ENCODE data around the gene NOBOX.
"Not testable (repeated sequence)": the region's sequence is repeated elsewhere in the genome, so short reads cannot be mapped to it uniquely, and the experiment has no call there.

NOBOX gene

DNA sequence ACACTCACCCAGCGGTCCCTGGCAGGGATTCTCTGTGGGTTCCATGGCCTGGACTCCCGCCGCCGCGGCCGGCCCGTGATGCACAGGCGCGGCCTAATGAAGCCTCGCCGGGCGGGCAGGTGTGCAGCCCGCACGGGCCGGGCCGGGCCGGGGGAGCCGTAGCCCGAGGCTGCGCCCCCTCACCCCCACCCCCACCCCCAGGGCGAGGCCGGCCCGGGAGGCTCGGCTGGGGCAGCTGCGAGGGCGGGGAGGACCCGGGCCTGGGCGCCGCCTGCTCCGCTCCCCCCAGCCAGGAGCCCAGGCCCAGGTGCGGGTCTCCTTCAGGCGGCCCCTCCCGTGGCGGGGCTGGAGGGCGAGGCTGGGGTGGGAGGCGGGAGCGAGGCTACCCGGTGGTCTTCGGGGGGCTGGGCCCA, at the start of gene NOBOX:
NOBOX (minus strand) TSS at position 45 of the 413 bp plus-strand sequence.
- no peak for DNase-seq

DNA sequence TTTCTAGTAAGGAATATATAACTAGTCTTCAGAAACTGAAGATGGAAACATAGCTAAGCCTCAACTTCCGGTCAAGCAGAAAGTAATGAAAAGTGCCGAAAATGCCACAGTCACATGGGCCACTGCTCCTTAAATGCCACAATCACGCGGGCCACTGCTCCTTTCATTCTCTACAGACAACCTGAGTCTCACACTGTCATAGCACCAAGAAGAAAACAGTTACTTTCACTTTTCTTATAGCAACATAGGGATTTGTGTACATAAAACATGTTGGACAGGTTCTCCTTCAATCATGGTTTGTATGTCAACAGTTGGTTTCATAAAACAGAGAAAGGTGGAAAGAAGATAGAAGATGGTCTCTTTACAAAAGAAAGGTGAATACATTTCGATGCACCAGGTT, 48.6 kb upstream of the NOBOX start:
- no peak for DNase-seq

DNA sequence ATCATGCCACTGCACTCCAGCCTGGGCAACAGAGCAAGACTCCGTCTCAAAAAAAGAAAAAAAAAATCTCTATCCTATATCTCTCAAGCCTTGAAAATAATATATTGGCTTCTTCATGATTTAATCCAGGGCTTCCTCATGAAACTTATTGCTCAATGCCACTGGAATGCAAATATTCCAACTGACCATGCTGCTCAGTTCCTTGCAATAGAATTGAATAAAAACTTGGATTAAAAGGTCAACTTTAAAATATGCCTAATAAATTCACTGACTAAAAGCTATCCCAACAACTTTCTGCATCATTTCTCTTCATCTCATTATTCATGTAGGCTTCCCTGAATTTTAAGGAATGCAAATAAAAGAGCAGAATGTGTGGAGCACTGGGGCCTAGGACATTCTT, 42.1 kb upstream of the NOBOX start:
- DNase-seq = no peak

DNA sequence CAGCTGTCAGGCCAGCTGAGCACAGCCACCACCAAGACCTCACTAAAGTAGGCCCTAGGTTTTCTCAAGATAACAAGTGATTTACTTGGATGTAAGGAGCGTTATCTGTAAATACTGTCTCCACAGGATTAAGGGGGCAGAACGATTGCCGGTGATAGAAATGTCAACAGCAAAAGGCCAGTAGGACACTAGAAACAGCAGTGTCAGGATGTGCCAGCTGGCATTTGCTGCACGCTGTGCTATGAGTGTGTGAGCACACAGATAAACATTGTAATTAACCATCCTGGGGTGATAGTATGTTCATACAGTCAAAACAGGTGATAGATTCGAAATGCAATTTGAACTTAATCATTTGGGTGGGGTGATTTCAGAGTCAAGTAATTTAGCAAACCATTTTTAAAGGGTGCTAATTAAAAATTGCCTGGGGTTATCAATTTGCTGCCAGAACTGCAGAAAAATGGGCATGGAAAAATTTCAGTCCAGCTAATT, 36.3 kb upstream of the NOBOX start:
- DNase-seq = no peak

DNA sequence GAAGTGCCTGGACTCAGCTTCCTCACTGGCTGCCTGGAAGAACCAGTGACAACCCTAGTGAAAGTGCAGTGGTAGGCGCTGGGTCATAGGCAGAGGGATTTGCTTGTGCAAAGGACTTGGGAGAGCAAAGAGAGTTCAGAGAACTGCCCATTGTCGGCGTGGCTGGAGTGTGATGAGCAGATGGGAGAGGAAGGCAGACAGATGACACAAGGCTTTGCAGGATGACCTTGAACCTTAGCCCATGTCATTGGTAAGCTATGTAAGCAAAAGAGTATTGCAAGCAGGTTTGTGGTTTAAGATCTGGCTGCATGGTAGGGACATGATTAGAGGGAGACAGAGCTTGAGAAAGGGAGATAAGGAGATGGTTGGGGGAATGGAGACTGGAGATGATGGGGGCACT, 35.3 kb upstream of the NOBOX start:
- DNase-seq = no peak

DNA sequence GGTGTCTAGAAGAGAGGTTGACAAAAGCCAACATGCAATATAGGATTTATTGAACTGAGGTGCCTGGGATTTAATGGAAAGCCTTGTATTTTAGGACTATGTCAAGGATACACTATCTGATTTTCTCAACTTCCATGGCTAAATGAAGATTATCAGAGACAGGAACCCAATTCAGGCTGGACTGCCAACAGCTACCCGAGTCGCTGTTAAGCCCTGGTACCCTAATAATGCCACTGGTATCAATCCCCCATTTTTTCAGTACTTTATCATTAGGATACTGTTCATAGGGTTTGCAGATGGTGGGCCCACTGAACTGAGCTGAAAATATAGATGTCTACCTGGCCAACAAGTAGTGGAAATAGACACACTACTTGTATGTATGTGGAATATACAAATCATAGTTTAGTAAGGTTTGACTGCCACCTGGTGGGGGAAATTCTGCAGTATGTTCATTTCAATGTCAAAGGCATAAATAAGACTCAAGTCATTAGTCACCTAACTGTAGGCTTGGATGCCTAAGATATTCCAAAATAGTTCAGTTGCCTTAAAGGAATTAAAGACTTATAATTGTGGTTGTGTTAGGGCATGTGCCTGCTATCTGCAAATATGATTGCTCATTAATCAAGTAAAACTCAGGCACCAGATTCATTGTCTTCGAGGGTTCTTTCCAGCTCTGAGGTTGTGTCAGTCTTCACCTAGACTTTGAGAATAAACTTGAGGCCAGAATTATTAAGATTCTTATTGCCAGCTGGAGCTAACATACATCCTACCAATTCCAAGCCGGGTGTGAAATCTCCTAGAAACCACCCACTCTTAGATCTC, 34.1 kb upstream of the NOBOX start:
- DNase-seq = peak; percentile 62

DNA sequence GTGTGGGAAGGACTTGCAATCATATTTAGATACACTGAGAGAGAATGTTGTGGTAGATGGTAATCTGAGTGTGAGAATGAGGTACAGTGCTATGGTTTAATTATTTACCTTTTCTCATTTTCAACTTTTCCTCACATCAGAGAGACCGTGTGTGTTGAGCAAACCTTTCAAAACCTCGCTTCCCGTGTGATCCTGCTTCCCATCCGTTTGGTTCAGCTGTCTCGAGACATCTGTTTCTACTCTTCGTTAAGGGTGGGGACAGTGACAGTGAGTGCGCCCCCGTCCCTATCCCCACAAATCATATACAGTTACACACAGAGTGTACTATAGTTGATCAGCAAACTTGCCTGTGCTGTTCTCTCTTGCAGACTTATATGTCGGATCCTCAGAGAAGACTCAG, 33.0 kb upstream of the NOBOX start:
- DNase-seq = no peak

DNA sequence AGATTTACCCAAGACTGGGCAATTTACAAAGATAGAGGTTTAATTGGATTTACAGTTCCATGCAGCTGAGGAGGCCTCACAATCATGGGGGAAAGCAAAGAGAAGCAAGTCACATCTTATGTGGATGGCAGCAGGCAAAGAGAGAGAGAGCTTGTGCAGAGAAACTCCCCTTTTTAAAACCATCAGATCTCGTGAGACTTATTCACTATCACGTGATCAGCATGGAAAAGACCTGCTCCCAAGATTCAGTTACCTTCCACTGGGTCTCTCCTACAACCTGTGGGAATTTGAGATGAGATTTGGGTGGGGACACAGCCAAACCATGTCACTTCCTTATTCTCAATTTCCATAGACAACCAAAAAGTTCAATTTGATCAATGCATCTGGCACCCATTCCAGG, 24.9 kb upstream of the NOBOX start:
- DNase-seq = no peak

DNA sequence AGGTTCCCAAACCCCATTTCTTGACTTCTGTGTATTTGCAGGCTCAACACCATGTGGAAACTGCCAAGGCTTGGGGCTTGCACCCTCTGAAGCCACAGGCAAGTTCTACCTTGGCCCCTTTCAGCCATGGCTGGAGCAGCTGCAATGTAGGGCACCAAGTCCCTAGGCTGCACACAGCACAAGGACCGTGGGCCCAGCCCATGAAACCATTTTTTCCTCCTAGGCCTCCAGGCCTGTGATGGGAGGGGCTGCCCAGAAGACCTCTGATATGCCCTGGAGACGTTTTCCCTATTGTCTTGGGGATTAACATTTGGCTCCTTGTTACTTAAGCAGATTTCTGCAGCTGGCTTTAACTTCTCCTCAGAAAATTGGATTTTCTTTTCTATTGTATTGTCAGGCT, 24.0 kb upstream of the NOBOX start:
- not testable (repeated sequence) for DNase-seq

DNA sequence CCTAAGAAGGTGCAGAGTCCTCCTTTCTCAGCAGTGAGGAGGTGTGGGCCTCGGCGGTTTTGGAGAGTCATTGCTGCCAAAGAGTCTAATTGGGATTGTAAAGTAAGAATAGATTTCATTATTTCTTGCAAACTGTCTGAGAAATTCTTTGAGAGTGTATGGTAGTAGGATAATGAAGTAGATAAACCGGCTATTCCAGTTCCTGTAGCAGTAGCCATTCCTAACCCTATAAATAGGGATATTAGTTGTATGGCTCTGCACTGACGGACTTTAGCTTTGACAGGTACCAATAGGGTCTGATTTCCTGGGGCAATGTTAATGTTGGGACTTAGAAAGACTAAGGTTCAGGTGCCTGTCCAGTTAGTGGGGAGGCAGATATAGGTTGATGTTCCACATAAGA, 15.4 kb upstream of the NOBOX start:
- not testable (repeated sequence) for DNase-seq

DNA sequence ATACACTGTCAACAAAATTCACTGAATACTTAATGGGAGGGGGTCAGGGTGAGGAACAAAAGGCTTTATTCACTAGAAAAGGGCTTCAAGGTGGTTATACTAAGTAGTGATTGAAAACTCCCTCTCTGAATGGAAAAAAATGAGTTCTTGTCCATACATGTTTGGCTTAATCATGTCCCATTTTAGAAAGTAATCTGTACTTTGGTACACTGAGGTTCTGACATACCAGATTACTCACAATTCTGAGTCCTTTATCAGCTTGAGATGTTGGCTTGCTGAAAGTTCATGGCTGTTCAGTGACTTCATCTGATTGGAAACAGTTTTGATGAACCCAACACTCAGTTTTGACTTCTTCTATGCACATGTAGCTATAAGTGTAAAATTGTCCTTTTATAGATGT, 12.8 kb upstream of the NOBOX start:
- no peak for DNase-seq

DNA sequence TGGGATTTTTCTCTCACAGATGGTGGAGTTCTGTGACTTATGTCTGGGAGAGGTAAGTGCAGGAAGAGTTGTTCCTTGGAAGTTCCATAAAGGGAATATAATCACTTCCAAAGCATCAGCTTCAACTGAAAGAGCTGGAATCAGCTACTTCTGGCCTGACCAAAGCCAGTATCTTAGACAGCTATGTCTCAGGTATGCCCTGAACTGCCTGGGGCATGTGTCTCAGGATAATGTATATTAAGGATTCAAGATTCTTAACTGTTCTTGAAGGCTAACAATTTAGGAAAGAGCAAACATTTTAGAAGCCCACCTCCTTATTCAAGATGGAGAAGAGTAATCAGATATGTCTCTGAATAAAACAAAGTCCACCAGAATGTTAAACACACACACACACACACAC, 12.4 kb upstream of the NOBOX start:
- no peak for DNase-seq

DNA sequence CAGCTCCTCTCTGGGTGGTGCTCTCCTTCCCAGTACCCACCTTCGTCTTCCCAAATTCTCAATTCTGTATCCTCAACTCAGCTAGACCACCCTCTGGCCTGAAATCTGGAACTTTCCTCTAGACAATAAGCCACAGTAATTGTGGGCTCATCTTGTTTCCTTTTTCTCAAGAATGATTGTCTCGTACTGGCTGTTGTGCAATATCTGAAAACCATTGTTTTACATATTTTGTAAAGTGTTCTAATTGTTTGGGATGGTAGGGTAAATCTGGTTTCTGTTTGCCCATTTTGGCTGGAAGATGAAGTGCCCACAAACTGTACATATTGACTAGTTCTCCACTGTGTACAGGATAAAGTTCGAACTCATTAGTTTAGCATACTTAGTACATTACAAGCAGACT, 11.3 kb upstream of the NOBOX start:
- no peak for DNase-seq

DNA sequence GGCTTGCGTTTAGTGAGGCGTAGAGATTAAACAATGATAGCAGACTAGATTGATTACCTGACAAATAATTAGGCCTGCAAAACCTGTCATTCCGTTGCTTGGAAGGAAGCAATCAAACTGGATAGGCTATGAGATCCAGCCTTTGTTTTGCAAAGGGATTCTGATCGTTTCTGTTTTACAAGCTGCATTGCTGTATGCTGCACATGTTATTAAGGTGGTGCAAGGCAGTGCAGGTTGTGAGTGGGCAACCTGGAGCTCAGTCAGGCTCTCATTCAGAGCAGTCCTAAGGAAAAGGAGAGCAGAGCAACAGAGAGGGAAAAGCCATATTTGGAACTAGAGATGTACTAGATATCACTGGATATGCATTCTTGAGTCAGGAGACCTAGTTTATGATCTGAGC, 6.9 kb upstream of the NOBOX start:
- no peak for DNase-seq

DNA sequence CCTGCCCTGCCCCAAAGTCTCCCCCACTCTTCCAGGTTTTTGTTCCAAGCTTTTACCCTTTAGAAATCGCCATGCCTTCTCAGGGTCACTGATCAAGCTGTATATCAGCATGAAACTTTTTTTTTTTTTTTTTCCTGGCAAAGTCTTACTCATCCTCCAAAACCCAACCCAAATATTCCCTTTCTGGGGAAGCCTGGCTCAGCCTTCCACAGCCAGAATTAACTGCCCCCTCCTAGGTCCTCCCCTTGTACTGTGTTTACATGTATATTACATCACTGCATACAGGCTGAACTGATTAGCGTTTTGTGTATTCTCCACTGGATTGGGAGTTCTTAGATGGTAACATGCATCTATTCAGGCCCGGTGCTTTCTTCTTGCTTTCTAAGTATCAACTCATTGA, 4.6 kb upstream of the NOBOX start:
- DNase-seq = no peak

DNA sequence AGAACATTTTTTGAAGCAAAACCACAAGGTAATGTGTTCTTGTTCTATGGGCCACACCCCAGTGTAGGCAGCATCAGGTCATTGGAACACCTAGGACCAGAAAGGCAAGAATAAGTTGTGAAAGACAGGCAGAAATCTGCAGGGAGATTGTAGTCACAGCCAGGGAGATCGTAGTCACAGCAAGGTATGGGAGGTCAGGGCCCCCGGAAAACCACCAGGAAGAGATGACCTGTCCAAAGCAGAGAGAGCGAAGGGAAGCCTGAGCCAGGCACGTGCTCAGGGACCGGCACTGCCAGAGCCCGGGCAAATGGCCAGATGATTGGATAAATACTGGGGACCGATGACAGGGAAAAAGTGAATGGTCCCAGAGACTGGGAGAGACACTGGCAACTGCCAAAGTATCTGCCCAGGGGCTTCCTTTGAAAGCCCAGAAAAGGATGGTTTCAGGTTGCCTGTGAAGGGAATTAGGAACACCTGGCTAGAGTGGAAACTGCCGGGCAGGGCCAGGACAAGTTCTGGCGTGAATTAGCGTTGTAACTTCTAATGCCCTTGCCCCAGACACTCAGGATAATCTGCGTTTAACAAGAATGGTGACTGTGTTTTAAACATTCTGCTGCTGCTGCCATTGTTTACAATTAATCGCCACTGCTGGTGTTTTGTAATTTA, 3.9 kb upstream of the NOBOX start:
- DNase-seq = no peak

DNA sequence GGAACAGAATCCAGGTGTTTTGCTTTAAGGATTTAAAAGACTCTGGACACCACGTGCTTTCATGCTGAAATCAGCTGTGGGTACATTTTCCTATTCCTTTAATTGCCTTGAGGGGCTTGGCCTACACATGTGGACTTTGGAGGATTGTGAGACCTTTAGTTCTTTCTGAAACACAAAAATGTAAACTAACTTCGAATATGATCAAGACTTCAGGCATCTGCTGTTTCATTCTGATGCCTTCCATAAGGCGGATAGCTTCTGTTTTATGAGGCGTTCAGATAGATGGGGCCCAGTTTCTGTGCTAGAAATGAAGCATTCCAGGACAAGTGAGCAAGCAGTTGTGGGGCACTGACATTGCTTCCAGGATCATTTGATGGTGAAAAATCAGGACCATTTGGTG, 1.5 kb upstream of the NOBOX start:
- no peak for DNase-seq

DNA sequence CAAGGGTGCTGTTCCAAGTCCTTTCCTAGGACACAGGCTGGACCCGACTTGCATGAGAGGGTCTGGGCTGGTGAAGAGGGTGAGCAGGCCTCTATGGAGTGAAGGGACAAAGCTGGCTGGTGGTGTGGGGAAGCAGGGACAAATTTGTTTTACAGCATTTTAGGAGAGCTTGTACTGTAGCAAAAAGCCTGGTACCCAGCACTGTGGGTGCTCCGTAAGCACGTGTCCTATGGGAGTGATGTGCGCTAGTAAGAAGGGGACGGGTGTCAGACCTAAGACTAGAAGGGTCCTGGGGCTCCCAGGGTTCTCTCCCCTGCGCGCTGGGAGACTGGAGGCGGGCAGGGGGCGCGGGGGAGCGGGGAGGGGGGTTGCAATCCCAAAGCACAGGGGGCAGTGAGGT, 391 bp downstream of the NOBOX start:
- DNase-seq = no peak

DNA sequence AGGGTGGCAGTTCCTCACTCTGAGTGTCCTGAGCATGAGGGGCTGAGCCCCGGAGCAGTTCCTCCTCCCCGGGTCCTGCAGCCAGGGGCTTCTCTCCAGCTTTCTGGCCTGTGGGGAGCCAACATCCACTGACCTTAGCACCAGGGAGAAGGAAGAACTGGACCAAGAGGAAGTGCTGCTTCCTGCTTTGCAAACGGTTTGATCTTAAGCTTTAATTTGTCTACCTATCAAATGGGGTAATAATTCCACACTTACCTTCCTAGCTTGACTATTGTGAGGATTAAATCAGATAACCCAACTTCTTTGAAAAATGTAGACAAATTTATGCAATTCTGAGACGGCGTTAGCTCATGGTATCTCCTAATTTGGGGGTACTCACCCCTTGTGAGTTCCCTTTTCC, 2.0 kb downstream of the NOBOX start:
- no peak for DNase-seq

DNA sequence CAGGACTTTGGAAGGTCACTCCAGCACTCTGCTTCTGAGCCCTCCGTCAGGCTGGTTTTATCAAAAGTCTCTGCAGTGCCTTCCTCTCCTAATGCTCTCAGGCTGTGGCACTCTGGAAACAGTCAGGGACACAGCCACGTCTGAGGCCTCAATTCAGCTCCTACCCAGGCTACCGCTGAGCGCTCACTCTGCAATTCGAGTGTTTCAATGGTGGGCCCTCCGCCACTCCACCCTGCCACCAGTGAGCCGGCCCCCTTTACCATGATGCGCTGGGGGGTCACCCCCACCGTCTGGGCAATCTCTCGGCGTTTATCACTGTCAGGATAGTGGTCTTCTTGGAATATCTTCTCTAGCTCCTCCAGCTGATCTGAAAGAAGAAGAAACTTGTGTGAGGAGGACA, 3.5 kb downstream of the NOBOX start:
- DNase-seq = no peak

DNA sequence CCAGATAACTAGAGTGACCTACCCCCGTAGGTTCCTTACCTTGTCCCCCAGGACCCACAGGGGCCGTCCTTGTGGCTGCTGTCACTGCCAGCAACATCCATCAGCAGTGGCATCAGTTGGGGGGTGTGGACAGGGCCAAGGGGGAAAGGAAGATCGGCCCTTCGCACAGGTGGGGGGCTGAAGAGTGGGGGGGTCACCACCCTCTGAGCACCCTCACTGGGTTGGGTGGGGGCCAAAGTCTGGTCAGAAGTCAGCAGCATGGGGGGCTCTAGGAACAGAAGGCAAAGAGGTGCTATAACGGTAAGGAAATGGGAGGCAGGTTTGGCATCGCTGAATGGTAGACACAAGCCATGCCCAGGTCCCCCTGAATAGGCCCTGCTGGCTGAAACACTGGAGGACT, 4.6 kb downstream of the NOBOX start:
- DNase-seq = no peak

DNA sequence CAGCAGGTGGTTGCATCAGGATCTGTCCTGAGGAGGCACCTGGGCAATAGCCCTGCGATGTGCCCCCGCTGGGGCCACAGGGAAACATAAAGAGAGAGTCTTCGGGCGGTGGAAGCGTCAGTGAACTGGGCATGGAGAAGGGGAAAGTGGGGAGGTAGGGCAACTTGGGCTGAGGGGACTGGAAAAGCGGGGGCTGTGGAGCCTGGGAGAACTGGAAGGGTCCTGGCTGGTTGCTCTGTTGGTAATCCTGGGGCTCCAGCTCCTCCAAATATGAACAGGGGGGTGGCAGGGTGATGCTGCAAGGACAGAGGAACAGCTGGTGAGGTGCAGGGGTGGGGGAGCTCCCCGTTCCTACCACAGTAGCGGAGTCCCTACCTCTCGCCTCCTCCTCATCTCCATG, 5.2 kb downstream of the NOBOX start:
- DNase-seq = no peak

DNA sequence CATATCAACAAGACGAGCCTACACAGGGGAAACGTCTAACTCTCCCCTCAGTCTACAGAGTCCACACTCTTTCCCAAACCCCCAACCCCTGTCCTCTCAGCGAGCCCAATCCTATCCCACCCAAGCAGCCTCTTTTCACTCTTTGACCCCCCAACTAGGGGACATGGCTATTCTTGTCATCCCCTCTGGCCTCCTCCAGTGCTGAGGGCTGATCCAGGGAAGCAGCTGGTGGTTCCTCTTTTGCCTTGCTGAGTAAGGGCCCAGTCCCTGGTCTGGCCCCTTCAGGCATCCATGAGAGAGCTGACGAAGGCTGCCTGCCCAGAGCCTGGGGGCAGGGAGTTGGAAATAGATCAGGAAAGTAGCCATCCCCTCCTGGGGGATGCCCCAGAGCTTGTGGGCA, 6.4 kb downstream of the NOBOX start:
- DNase-seq = no peak

DNA sequence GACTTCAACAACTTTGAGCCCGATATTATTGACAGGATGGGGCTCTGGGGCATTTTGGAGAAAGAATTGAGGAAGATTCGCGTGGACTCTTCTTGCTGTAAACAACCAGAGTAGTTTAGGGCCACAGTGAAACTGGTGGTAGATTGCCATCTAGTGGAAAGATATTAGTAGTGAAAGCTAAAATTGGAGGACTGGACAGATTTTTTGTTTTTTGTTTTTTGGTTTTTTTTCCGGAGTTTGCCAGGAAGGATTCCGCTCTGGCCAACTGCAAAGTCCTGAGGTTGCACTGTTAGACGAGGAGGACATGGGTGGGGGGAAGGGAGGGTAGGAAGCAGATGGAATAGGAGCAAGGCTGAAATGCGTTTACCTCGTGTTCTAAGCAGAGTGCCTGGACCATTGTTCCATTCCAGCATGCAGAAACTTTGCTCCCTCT, 11.7 kb downstream of the NOBOX start:
- no peak for DNase-seq

DNA sequence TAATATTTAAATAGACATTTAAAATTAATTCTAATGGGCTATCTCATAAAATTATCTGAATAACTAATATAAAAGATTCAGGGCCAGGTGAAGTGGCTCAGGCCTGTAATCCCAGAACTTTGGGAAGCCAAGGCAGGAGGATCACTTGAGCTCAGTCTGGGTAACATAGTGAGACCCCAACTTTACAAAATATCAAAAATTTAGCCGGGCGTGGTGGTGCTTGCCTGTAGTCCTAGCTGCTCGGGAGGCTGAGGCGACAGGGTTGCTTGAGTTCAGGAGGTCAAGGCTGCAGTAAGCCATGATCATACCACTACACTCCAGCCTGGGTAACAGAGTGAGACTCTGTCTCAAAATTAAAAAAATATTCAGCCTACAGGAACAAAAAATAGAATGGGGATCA, 12.5 kb downstream of the NOBOX start:
- DNase-seq = no peak

All from right forelimb (tissue), 1 donor.